ENCODE measurements around the gene CFAP57.

DNA sequence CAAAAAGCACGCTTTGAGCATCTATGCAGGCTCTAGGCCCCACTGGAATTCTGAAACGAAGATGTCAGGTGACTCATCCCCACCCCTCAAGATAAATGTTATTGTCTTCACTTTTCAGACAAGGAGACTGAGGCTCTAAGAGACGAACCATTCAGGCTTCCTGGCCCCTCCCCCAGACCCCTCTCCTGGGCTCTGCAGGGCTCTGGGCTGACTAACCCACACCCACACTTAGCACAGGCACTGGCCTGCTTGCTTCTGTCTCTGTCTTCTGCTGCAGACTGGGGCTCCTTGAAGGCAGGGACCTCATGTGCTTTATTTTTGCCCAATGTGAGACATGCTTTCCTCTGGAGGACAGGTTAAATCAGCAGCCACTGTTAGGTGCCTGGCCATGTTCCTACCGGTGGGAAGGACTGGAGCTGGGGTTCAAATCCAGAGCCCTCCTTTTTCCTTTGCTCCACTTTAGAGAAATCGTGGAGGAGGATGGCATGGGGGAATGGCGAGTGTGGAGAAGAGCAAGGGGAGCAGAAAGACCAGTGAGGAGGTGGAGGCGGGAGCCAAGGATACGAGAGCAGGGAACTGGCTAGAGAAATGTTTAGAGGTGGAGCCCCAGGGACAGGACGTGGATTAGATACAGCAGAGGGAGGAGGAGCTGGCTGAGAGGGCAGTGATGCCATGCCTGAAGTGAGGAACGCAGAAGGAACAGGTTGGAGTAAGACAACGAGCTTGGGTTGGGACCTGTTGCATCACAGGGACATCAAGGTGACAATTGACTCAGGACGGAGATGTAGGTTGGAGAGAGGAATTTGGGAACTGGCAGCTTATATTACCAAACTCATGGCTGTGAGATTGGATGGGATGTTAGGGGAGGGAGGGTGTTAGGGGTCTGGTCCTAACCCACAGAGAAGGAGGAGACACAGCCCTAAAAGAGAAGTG is 99.3 kb downstream of the CFAP57 start:
- TF ChIP-seq, protein P1, sequence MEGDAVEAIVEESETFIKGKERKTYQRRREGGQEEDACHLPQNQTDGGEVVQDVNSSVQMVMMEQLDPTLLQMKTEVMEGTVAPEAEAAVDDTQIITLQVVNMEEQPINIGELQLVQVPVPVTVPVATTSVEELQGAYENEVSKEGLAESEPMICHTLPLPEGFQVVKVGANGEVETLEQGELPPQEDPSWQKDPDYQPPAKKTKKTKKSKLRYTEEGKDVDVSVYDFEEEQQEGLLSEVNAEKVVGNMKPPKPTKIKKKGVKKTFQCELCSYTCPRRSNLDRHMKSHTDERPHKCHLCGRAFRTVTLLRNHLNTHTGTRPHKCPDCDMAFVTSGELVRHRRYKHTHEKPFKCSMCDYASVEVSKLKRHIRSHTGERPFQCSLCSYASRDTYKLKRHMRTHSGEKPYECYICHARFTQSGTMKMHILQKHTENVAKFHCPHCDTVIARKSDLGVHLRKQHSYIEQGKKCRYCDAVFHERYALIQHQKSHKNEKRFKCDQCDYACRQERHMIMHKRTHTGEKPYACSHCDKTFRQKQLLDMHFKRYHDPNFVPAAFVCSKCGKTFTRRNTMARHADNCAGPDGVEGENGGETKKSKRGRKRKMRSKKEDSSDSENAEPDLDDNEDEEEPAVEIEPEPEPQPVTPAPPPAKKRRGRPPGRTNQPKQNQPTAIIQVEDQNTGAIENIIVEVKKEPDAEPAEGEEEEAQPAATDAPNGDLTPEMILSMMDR (IDR thresholded peaks at IDR 0.05), result no peak
- TF ChIP-seq POLR2A (IDR thresholded peaks at IDR 0.05), result peak in 1 of 2 donors; percentile 6
